Activated CD8-positive, alpha-beta memory T cell treated with anti-CD3 and anti-CD28 coated beads for 48 hours (primary cell): ENCODE results near the gene TAF10.

Experiments
- DNase-seq, 3 experiments: peaks; one replicate each; pipeline ENCODE4 v3.0.0-alpha.2; 2020; ENCODE audit warnings: low read depth in 2 of 3, low spot score in 2 of 3

Gene TAF10

DNA sequence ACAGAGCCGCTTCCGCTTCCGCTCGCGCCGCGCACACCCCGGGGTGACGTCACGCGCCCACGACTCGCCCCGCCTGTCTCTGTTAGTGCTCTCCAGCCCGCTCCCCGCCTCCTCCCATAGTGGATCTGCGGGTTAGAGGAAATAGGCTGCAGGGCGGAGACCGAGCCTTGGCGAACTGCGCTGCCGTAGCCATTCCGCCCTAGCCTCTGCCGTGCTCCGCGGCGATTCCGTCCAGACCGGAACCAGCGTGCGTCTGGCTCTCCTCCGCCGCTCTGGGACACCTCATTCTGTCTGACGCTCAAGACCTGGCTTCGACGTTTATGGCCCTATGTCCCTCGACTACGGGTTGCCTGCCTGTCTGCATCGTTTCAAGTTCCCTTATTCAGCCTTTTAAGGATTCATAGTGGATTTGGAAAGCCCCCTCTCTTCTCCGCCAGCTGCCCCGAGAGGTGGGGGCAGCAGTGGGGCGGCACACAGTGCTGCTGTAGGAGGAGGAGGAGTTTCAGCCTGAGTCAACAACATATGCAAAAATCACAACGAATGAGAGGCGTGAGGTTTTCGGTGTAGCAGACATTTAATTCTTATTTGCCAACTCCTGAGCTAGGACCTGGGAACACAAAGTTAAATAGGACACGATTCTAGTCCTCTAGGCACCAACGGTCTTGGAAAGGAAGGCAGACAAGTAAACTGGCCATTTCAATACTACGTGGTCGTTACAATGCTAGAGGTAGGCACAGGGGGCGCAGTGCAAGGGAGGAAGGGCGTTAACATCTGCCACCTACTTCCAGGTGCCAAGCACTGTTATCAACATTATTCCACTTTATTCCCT lies at the start of gene TAF10:
TSS of gene TAF10 (minus strand) at position 4 of the 829 bp plus-strand sequence. CDS start 27 bp downstream, outside the sequence.
- DNase-seq = peak; percentile 89 to 90 (median 90)

DNA sequence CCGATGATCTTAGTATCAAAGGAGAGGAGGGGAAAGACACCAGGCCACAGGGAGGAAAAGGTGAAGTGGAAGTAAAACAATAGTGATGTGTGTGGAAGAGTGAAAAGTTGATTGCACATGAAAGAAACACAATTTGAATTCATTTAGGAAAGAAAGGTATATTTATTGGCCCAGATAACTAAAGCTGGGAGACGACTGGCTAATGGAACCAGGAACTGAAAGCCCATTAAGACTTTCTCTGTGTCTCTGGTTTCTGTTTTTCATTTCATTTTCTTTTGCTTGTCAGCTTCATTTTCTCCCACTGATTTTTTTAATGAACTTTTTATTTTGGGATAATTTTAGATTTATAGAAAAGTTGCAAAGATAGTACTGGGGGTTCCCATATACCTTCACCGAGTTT lies 48.7 kb upstream of the TAF10 start:
- no peak for DNase-seq

DNA sequence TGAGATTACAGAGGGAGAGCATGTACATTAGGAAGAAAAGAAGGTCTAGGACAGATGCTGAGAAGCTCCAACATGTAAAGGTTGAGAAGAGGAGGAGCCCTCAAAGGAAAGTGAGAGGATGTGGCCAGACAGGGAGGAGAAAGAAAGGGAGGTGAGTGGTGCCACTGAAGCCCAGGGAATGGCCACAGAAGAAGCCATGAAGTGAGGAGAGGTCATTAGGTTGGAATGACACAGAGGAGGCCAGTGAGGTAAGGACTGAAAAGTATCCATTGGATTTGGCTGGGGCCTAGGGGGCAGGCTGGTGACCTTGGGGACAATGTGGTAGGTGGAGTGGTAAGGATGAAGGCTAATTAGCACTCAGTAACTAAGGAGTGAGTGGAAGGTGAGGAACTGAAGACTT lies 46.6 kb upstream of the TAF10 start:
- DNase-seq = no peak

DNA sequence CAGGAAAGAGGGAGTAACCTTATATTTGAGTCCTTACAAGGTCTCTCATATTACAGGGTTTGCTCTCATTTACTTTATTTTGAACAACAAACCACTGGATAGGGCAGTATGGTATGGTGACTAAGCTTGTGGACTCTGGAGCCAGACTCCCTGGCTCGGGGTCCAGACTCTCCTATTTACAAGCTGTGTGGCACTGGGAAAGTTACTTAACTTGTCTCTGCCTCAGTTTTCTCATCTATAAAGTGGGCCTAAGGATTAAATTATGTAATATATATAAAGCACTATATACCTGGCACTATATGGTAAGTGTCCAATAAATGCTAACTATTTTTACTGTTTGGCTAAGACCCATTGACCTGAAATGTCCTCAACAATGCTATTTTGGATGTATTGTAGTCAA lies 45.3 kb upstream of the TAF10 start:
- DNase-seq = no peak

DNA sequence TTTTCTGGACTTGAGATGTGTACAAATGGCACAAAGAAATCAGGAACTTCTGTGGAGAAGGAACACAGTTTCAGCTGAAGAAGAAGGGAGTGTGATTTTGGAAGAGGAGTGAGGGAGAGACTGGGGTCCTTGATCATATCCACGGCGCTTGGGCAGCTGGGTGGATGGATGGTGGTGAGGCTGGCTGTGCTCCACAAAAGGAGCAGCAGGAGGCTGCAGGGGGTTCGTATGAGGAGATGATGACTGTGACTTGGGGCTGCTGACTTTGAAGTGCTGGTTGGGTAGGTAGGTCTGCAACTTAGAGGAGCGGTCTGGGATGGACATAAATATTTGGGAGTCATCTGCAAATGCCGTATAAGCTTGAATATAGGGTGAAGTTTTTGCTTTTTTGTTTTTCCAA lies 44.9 kb upstream of the TAF10 start:
- DNase-seq = no peak

DNA sequence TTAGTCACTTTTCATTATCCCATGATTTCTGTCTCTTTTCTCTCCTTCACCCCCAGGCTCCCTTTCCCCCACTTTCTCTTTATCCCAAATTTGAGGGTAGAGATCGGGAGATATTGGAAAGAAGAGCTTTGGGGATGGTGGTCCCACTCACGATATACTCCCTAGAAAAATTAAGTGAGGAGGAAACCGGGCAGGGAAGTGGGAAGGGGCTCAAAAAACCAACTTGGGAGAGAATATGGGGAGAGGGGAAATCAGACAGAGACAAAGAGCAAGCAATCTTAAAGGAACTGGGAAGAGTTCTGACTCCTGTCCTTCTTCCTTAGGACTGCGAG lies 44.5 kb upstream of the TAF10 start:
- DNase-seq = no peak

DNA sequence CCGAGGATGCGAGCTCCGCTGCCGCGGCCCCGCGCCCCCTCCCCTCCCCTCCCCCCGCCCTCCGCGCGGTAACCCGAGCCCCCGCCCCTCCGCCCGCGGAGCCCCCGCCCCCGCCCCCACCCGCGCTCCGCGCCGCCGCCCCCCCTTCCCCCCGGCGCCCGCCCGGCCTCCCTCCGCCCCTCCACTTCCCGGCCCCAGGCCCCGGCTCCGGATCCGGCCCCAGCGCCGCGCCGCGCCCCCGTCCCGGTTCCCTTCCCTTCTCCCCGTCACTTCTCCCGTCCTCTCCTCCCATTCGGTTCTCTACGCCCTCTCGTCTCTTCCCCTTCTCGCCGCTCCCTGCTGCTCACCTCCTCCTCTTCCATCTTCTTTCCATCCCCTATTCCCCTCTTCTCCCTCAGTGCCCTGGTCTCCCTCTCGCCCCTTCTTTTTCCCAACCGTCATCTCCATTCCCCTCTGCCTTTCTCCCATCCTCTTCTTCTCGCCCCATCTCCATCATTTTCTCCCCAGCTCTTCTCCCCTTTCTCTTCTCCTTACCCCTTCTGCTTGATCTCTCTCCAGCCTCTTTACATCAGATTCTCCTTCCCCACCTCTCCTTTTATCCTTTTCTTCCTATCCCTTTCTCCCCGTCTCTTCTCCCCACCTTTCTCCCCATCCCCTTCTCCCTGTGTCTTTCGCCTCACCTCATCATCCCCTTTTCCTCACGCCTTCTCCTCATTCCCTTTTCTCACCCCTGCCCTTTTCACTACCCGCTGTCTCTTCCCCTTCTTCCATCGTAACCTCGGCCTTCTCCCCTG lies 44.0 kb upstream of the TAF10 start, which contains the start of gene DCHS1:
TSS of gene DCHS1 (minus strand) at position 20 of the 794 bp plus-strand sequence. CDS start 14,196 bp downstream, outside the sequence.
- DNase-seq = no peak

DNA sequence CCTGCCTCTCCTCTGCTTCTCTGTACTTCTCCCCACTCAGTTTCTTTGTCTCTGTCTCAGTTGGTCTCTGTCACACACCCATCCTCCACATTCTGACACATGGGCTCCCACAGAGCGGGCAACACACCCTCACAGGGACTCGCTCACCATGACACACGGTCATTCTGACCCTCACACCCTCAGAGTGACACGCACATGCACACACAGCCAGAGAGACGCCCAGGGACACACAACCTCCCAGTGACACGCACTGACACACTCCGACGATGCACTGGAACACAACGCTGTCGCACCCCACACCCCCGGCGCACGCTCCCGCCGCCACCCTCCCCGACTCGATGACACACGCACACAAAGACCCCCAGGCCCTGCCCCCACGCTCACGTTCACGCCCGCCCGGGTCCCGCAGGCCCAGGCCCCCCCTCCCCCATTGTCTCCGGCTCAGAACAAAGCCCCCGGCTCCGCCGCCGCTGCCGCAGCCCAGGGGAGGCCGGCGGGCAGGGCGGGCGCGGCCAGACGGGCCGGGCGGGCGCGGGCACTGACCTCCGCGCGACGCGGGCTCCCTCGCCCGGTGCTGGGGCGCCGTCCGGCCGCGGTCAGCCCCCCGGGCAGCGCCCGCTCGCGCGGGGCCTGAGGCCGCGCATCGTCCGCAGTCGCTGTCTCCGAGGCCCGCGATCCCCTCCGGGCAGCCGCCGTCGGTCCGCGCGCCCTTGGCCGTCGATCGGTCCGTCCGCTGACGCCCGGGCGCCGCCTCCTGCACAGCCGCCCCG lies 43.2 kb upstream of the TAF10 start:
- no peak for DNase-seq

DNA sequence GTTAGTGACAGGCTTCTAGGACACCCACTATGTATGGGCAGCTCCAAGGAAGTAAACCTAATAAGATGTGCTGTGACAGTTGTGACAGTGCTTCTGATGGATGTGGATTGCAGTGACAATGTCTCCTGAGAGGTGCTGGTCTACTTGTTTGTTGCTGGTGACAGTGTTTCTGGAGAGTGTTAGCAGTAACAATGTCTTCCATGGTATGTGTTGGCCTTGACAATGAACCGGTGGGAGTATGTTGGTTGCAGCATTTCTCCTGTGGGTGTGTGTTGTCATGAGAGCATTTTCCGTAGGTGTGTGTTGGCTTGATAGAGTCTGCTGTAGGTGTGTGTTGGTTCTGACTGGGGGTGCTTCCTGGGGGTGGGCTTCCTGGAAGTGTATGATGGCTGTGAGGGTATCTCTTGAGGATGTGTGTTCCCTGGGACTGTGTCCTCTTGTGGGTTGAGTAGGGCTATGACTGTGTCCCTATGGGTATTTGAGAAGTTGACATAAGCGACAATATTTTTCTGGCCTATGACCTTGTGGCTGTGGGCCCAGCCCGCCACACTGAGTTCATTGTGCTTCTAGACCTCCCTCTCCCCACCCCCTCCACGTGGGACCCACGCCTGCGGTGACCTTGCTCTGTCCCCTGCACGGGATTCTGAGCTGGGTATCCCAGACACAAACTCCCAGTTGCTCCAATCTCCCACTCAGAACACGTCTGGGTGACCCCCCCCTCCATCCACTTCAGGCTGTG lies 42.4 kb upstream of the TAF10 start:
- DNase-seq = no peak

DNA sequence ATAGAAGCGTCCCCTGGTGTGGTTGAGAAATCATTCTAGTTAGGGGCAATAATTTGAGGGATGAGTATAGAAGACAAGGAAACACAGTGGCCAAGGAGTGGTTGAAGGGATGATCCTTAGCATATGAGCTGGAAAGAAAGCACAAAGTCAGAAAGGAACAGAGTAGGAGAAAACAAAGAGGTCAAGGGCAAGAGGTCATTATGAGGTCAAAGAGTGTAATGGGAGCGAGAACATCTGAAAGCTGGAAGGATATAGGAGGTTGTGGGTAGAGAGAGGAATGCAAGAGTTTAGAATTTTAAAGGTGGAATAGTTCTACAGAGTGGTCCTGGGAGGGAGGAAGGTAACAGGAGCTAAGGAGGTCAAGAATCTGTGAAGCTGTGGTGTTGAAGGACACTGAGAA lies 41.6 kb upstream of the TAF10 start:
- no peak for DNase-seq

DNA sequence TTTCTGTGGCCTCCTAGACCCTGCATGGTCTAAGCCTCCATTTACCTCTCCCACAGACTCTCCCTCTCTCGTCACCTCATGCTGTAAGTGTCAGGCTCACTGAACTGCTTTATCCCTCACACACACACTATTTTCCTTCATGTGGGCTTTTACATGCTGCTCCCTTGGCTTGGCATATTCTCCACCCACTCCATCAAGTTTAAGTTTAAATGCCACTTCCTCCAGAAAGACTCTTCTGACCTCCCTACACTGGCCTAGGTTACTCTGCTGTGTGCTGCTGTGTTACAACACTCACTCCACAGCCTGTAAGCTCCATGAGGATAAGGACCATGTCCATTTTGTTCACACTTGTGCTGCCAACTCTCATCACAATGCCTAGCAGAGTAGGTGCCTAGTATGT lies 41.1 kb upstream of the TAF10 start:
- no peak for DNase-seq

DNA sequence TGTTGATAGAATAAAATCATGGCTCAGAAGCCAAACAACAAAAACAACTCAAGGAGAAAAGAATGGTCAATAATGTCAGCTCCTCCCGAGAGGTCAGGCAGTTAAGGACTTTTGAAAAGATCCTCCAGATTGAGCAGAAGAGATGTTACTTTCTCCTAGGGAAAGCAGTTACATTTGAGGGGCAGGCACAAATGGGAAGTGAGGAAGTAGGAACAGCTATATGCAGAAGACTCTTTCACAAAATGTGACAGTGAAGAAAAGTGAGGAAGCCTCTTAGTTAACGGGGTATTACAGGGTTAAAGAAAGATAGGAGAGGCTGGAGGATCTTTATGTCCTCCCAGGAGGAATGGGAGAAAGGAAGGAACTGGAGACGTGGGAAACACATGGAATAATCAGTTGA lies 40.2 kb upstream of the TAF10 start:
- no peak for DNase-seq

DNA sequence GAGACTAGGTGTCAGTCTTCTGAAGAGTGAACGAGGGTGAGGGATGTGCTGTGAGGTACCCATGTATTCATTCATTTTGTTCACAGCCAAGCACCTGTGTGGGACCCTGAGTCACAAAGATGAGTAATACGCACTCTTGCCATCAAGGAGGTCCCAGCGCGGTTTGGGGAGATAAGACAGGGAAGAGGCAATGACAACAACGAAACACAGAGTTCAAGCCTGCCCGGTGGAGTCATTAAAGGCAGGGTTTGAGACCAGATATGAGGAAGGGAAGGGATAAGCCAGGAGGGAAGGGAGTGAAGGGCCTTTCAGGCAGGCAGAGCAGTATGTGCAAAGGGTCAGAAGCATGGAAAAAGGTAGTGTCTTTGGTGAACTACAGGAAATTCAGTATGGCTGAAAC lies 39.0 kb upstream of the TAF10 start:
- DNase-seq = no peak

DNA sequence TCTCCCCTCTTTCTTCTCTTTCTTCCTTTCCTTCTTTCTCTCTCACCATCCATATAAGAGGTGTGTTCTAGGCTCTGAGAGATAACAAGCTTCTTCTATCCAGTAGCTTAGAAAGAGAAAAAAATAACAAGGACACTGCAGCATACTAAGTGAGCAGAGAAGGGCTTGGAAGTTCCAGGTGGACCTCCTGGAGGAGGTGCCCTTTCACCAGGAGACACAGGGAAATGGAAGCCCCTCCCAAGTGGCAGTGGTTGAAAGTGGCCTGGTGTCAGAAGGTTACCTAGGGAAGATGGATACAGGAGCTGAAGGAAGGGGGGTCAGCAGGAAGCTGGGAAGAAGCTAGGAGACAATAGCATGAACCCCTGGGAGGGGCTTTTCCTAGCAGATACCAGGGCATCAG lies 38.1 kb upstream of the TAF10 start:
- no peak for DNase-seq

DNA sequence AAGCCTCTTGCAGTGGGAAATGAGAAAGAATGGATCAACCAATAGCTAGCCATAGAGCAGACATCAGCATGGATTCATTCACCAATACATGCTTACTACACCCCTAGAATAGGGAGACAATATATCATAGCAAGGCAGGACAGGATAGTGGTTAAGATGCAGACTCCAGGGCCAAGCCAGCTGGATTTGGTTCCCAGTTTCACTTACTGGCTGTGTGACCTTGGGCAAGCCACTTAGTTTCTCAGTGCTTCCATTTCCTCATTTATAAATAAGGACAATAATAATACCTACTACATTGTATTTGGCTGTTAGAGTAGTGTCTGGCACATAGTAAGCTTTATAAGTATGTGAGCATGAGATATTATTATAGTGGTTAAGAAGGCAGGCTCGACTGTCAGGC lies 36.5 kb upstream of the TAF10 start:
- DNase-seq = no peak

DNA sequence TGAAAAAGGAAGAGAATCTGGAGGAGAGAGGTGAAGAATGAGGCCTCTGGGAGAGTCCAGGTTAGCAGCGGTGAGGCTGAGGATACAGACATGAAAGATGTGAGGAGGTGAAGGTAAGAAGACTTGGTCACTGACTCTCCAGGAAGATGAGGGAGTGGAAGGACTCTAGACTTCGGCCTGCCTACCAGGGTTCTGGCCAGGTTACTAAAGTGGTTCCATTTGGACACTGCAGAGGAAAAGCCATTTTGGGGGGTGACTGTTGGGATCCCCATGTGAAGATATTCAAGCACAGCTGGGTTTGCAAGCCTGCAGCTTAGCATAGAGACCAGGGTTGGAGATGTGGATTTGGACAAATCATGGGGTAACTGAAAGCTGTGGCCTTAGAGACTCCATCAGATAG lies 35.8 kb upstream of the TAF10 start:
- no peak for DNase-seq

DNA sequence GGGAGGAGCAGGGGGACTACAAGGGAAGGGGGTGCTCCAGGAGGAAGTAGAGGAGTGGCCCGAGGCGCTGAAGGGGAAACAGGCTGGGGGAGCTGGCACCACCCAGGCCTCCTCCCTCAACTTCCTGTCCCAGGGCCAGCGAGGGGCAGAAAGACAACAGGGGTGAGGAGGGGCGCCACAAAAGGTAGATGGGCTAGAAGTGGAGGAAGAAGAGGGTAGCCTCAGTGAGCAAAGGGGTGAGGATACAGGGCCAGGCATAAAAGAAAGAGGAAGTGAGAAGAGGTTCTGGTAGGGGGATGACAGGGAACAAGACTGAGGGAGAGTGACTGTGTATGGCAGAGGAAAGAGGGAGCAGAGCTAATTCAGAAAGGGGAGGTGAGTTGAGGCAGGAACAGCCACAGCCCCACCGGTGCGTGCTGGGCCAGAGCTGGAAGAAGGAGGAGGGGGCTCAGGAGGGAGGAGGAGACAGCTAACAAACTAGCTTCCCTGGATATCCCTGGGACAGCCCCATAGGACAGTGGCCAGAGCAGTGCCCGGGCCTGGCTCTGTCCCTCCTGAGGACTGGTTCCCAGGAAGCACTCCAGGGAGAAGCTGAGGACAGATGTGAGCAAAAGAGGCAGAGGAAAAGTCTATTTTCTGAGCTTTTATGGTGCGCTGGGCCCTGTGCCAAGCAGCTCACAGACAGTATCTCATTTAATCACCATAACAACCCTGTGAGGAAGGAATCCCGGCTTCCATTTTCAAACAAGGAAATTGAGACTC lies 35.1 kb upstream of the TAF10 start:
- DNase-seq = no peak

DNA sequence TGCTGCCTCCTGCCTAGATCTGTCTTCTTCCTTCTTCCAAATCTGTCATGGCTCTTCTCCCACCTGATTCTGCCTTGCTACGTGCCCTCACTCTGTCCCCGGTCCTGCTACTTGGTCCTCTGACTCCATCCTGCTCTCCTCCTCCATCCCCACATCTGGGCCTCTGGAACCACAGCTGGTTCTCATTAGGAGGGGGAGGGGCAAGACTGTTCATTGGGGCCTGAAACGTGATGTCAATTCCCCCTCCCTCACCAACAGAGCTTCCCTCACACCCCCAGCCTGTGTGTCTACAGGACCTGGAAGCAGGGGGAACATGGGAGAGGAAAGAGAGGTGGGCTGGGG lies 34.5 kb upstream of the TAF10 start:
- DNase-seq = no peak

DNA sequence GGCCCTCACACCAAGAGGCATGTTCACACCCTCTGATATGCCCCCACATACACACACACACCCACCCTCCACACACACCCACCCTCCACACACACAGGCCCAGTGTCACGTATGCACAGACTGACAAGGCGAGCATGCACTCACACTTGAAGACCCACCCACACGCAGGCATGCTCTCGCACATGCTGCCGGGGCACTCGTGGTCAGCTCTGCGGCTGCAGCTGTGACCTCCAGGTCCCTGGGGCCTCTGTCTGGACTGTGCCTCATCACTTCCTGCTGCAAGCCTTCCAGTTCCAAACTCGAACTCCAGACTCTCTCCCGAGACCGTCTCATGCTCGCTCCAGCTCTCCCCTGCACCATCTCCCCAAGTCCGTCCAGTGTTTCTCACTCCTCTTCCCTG lies 34.1 kb upstream of the TAF10 start:
- DNase-seq = no peak

DNA sequence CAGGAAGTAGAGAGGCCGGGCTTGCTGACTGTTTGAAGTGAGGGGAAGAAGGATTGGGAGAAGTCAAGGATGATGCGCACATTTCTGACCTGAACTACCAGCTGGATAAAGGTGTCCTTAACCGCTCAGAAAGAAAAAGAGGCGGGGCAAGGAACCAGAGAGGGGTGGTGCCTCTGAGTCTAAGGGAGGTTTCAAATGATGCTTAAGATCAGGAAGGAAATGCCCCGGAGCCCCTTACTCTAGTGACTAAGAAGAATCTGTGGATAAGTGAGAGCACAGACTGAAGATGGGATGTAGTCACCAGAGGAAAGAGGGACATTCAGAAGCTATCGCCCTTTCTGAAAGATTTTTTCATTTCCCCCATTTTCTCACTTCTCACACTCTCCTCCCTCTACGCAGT lies 30.9 kb upstream of the TAF10 start:
- no peak for DNase-seq
